Nephron progenitor cell (in vitro differentiated cells): Measurements from ENCODE around the gene RNFT2.

Experiments
- DNase-seq: peaks from one replicate; pipeline ENCODE4 v3.0.0; 2021
- H3K27ac Mint-ChIP-seq: 2 replicates; pipeline ENCODE4 v1.8.0; 2021; ENCODE audit warnings: mild to moderate bottlenecking, moderate library complexity, mixed read lengths
- H3K27me3 Mint-ChIP-seq: 2 replicates; pipeline ENCODE4 v1.8.0; 2021; ENCODE audit warnings: mild to moderate bottlenecking, low read depth, mixed read lengths; ENCODE audit not compliant: poor library complexity
- H3K36me3 Mint-ChIP-seq: 2 replicates; pipeline ENCODE4 v1.8.0; 2021; ENCODE audit warnings: low read depth, mixed read lengths
- H3K4me1 Mint-ChIP-seq: 2 replicates; pipeline ENCODE4 v1.8.0; 2021; ENCODE audit warnings: mixed read lengths
- H3K4me3 Mint-ChIP-seq: 2 replicates; pipeline ENCODE4 v1.8.0; 2021; ENCODE audit warnings: mild to moderate bottlenecking, moderate library complexity, mixed read lengths
- H3K9me3 Mint-ChIP-seq: 2 replicates; pipeline ENCODE4 v1.8.0; 2021; ENCODE audit warnings: mild to moderate bottlenecking, moderate library complexity, mixed read lengths
- CTCF ChIP-seq: fragments of 200-600 bp; sonication (generic); IDR thresholded peaks from 2 replicates; pipeline ENCODE4 v1.5.0; 2021; ENCODE audit warnings: antibody characterized with exemption

RNFT2 gene

GRCh38 chr12:116849216-116849615, 111.1 kb downstream of the RNFT2 start:
- Mint-ChIP-seq H3K27me3 (peaks cover 9% of the 10 kb centered on the region), H3K4me3 (no peak overlapping the region), H3K4me1 (peaks cover 9% of the 10 kb centered on the region), H3K9me3 (no peaks in the 10 kb centered on the region), H3K27ac (no peak overlapping the region), H3K36me3 (peaks cover 20% of the 10 kb centered on the region)
- DNase-seq = no peak
- TF ChIP-seq CTCF = no peak

- no peak overlapping the region for H3K27ac Mint-ChIP-seq
Measured at GRCh38 chr12:116852303-116852702, 114.2 kb downstream of the RNFT2 start.

GRCh38 chr12:116853507-116853906, 115.4 kb downstream of the RNFT2 start:
- Mint-ChIP-seq H3K9me3 (no peaks in the 10 kb centered on the region), H3K27ac (no peak overlapping the region), H3K4me1 (peaks cover 20% of the 10 kb centered on the region), H3K4me3 (no peak overlapping the region), H3K27me3 (peaks cover 7% of the 10 kb centered on the region), H3K36me3 (peaks cover 12% of the 10 kb centered on the region)
- TF ChIP-seq CTCF = no peak
- DNase-seq = no peak

More at GRCh38 chr12:116852303-116852702, 114.2 kb downstream of the RNFT2 start:
- Mint-ChIP-seq H3K27me3 (peaks cover 6% of the 10 kb centered on the region), H3K4me3 (no peak overlapping the region), H3K4me1 (peaks cover 9% of the 10 kb centered on the region), H3K36me3 (peaks cover 20% of the 10 kb centered on the region), H3K9me3 (no peaks in the 10 kb centered on the region)
- DNase-seq = no peak
- TF ChIP-seq CTCF = no peak

GRCh38 chr12:116855744-116856470, 117.8 kb downstream of the RNFT2 start:
- TF ChIP-seq CTCF = no peak
- H3K36me3 Mint-ChIP-seq = no peaks in the 10 kb centered on the region

GRCh38 chr12:116856729-116857128, 118.6 kb downstream of the RNFT2 start:
- Mint-ChIP-seq H3K4me3 (no peak overlapping the region), H3K4me1 (peaks cover 52% of the 10 kb centered on the region), H3K9me3 (no peaks in the 10 kb centered on the region), H3K27ac (no peak overlapping the region), H3K36me3 (no peaks in the 10 kb centered on the region), H3K27me3 (peaks cover 20% of the 10 kb centered on the region)
- TF ChIP-seq CTCF = no peak
- no peak for DNase-seq

More at GRCh38 chr12:116855744-116856470, 117.8 kb downstream of the RNFT2 start:
- Mint-ChIP-seq H3K9me3 (no peaks in the 10 kb centered on the region), H3K4me1 (peaks cover 44% of the 10 kb centered on the region), H3K27me3 (peaks cover 12% of the 10 kb centered on the region), H3K4me3 (no peak overlapping the region), H3K27ac (no peak overlapping the region)
- DNase-seq = no peak

- DNase-seq = no peak
- Mint-ChIP-seq H3K4me1 (peaks cover 46% of the 10 kb centered on the region), H3K4me3 (no peak overlapping the region), H3K27ac (no peak overlapping the region), H3K27me3 (peaks cover 20% of the 10 kb centered on the region), H3K9me3 (no peaks in the 10 kb centered on the region), H3K36me3 (no peaks in the 10 kb centered on the region)
- TF ChIP-seq CTCF = no peak
Measured at GRCh38 chr12:116859079-116859478, 121.0 kb downstream of the RNFT2 start.
